Right lobe of liver (tissue), 4 donors: ENCODE results near the gene LTBP3.

ENCODE experiments used
- POLR2A ChIP-seq: fragments of 450-650 bp; IDR thresholded peaks from one replicate; pipeline ENCODE4 v1.6.1; 2017; ENCODE audit warnings: antibody characterized with exemption, mild to moderate bottlenecking
- TF ChIP-seq, protein P1 (sequence below), 4 donors: fragments of 200-600 bp in 3 of 4; fragments of 450-650 bp in 1 of 4; IDR thresholded peaks; one replicate each; pipeline versions ENCODE4 v1.5.1 to v1.8.0; 2016 to 2022; ENCODE audit warnings: antibody characterized with exemption in 4 of 4, mild to moderate bottlenecking in 2 of 4
- donor health status: DM: no; HTN: no; CAD: no.
- donor health status: DM: no; HTN: no; CAD: no.
- donor health status: DM: no; HTN: yes; CAD: no.

DNA sequence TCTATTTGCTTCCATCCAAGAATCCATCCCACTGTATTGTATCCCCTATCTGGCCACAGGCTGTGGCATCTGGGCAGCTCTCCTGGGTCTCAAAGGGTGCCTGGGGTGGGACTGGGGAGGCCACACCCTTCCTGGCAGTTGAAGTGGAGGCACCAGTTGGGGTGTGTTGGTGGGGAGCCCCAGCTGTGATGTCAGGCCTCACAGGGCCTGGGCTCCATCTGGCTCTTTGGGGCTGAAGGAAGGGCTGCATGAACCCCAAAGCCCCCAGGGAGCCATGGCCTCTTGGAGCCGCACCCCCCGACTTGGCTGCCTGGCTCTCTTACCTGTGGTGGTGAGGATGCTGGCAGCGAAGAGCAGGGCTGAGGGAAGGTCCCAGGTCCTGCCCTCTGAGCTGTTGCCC, 37.0 kb upstream of the LTBP3 start:
- TF ChIP-seq, protein P1, sequence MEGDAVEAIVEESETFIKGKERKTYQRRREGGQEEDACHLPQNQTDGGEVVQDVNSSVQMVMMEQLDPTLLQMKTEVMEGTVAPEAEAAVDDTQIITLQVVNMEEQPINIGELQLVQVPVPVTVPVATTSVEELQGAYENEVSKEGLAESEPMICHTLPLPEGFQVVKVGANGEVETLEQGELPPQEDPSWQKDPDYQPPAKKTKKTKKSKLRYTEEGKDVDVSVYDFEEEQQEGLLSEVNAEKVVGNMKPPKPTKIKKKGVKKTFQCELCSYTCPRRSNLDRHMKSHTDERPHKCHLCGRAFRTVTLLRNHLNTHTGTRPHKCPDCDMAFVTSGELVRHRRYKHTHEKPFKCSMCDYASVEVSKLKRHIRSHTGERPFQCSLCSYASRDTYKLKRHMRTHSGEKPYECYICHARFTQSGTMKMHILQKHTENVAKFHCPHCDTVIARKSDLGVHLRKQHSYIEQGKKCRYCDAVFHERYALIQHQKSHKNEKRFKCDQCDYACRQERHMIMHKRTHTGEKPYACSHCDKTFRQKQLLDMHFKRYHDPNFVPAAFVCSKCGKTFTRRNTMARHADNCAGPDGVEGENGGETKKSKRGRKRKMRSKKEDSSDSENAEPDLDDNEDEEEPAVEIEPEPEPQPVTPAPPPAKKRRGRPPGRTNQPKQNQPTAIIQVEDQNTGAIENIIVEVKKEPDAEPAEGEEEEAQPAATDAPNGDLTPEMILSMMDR (IDR thresholded peaks at IDR 0.05): no peak
- TF ChIP-seq POLR2A: no peak
